Measurements from ENCODE around the gene ASCC1.
A peak's percentile ranks its signal among the peaks of the same experiment; 100 is the strongest.

ASCC1 gene

DNA sequence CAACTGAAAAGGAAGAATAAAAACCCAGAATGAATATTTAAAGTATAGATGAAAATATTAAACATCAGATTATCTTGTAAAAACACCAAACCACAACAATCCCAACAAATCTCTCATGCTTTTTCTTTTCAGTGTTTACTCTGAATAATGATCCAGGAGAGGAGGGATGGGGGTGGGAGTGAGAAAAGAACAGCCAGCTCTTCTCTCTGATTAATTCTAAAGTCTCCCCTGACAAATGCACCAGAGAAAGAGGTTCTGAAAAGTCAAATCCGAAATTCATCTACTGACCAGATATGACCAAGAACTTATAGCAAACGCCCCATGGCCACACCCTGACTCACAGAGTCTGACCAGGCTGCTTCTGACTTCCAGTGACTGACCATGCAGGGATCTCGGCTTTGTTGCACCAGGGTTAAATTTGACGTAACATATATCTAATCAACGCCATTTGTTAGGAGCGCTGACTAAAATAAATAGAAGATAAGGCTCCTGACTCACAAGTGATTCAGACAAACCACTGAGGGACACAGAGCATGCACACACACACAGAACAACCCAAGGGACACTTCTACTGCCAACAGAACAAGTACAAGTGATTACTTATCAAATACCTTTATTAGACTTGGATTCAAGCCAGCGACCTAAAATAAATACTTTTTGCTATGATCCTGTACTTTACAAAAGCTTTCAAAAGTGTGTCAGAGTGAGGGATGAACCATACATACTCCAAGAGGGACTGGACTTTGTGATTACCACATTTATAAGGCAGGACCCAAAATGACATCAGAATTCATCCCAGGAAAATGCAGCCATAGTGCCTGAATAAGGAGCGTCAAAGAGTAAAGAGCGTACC lies 118.4 kb downstream of the ASCC1 start:
- Mint-ChIP-seq H3K9me3 (no peaks in the 10 kb centered on the region), H3K27ac (no peak overlapping the region), H3K4me3 (no peak overlapping the region), H3K27me3 (no peaks in the 10 kb centered on the region), H3K36me3 (peaks cover 22% of the 10 kb centered on the region), H3K4me1 (peaks cover 57% of the 10 kb centered on the region)

- Mint-ChIP-seq H3K9me3 (no peaks in the 10 kb centered on the region), H3K27ac (peak overlapping the region; percentile 81), H3K36me3 (peaks cover 18% of the 10 kb centered on the region), H3K4me1 (peaks cover 49% of the 10 kb centered on the region), H3K4me3 (no peak overlapping the region), H3K27me3 (no peaks in the 10 kb centered on the region)
Observed at GRCh38 chr10:72096115-72097000, 119.7 kb downstream of the ASCC1 start.

- peak overlapping the region; percentile 36 for H3K4me3 Mint-ChIP-seq
- peaks cover 18% of the 10 kb centered on the region for H3K36me3 Mint-ChIP-seq
- H3K27me3 Mint-ChIP-seq, result no peaks in the 10 kb centered on the region
- H3K4me1 Mint-ChIP-seq, result peaks cover 45% of the 10 kb centered on the region
- no peaks in the 10 kb centered on the region for H3K9me3 Mint-ChIP-seq
- peak overlapping the region; percentile 23 for H3K27ac Mint-ChIP-seq
Observed at GRCh38 chr10:72095195-72095594, 120.9 kb downstream of the ASCC1 start.

DNA sequence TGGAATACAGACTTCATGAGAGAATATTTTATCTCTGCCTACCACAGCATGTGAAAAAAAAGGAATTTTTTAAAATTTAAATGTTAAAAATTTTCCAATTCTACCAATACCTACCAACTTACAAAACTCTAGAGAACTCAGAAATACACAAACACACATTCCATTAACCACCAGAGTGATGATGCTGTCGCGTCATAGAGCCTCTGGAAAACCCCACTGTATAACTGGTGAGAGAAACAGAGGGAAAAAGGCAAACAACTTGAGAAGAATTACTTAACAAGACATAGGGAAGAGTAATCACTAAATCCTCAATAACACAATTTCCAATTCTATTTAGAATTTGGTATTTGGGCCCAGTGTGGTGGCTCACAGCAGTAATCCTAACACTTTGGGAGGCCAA lies 121.5 kb downstream of the ASCC1 start:
- peak overlapping the region; percentile 9 for H3K4me3 Mint-ChIP-seq
- H3K9me3 Mint-ChIP-seq, result no peaks in the 10 kb centered on the region
- peaks cover 18% of the 10 kb centered on the region for H3K36me3 Mint-ChIP-seq
- H3K27ac Mint-ChIP-seq, result peak overlapping the region; percentile 63
- H3K4me1 Mint-ChIP-seq, result peaks cover 47% of the 10 kb centered on the region
- H3K27me3 Mint-ChIP-seq, result no peaks in the 10 kb centered on the region

- H3K9me3 Mint-ChIP-seq, result no peaks in the 10 kb centered on the region
- no peaks in the 10 kb centered on the region for H3K27me3 Mint-ChIP-seq
- H3K4me1 Mint-ChIP-seq, result peaks cover 49% of the 10 kb centered on the region
- peaks cover 15% of the 10 kb centered on the region for H3K36me3 Mint-ChIP-seq
- H3K4me3 Mint-ChIP-seq, result no peak overlapping the region
- H3K27ac Mint-ChIP-seq, result no peak overlapping the region
Observed at GRCh38 chr10:72093450-72093849, 122.6 kb downstream of the ASCC1 start.

- Mint-ChIP-seq H3K27ac (no peak overlapping the region), H3K36me3 (peaks cover 17% of the 10 kb centered on the region), H3K4me3 (no peak overlapping the region), H3K4me1 (peaks cover 53% of the 10 kb centered on the region), H3K27me3 (no peaks in the 10 kb centered on the region), H3K9me3 (no peaks in the 10 kb centered on the region)
Observed at GRCh38 chr10:72092987-72093386, 123.1 kb downstream of the ASCC1 start.

GRCh38 chr10:72092171-72092924 lies 123.7 kb downstream of the ASCC1 start:
- peaks cover 17% of the 10 kb centered on the region for H3K36me3 Mint-ChIP-seq
- no peaks in the 10 kb centered on the region for H3K27me3 Mint-ChIP-seq
- no peak overlapping the region for H3K4me3 Mint-ChIP-seq
- no peaks in the 10 kb centered on the region for H3K9me3 Mint-ChIP-seq
- peaks cover 53% of the 10 kb centered on the region for H3K4me1 Mint-ChIP-seq
- no peak overlapping the region for H3K27ac Mint-ChIP-seq

DNA sequence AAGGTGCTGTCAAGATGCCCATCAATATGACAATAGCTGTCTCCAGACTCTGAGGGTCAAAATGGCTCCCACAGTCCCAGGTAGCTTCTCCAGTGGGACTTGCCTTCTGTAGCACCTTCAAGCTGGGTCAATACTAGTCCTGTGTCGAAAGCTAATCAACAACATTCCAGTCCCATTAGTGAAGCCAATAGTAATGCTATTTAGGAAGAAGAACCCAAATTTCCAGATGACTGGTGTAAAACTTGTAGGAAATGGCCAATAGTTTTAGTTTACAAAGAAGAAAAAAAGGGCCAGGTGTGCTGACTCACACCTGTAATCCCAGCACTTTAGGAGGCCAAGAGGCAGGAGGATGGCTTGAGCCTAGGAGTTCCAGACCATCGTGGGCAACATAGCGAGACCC lies 125.8 kb downstream of the ASCC1 start:
- Mint-ChIP-seq H3K4me3 (peak overlapping the region; percentile 64), H3K36me3 (peaks cover 8% of the 10 kb centered on the region), H3K9me3 (no peaks in the 10 kb centered on the region), H3K27me3 (no peaks in the 10 kb centered on the region), H3K27ac (peak overlapping the region; percentile 97), H3K4me1 (peaks cover 56% of the 10 kb centered on the region)

DNA sequence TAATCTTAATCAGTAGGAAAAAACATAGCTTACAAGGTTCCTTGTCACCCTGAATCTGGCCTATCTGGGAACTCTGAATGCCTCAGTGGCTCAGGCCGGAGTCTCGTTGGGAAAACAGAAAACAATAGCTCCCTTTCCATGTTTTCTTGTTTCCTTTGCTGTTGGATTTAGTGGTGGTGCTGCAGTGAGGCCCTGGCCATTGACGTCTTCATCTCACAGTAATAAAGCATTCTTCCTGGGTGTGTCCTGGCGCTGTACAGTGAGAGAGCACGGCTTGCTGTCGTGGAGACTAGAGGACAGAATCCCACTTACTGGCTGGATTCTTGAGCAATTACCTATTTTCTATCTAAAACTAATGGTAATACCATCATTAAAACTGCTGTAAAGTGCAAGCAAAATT lies 126.5 kb downstream of the ASCC1 start:
- peaks cover 58% of the 10 kb centered on the region for H3K4me1 Mint-ChIP-seq
- peaks cover 6% of the 10 kb centered on the region for H3K36me3 Mint-ChIP-seq
- H3K4me3 Mint-ChIP-seq, result peak overlapping the region; percentile 64
- peak overlapping the region; percentile 97 for H3K27ac Mint-ChIP-seq
- H3K27me3 Mint-ChIP-seq, result no peaks in the 10 kb centered on the region
- no peaks in the 10 kb centered on the region for H3K9me3 Mint-ChIP-seq

- H3K27ac Mint-ChIP-seq, result peak overlapping the region; percentile 99
- H3K36me3 Mint-ChIP-seq, result peaks cover 5% of the 10 kb centered on the region
- no peaks in the 10 kb centered on the region for H3K27me3 Mint-ChIP-seq
- H3K4me3 Mint-ChIP-seq, result peak overlapping the region; percentile 99
- peaks cover 58% of the 10 kb centered on the region for H3K4me1 Mint-ChIP-seq
- no peaks in the 10 kb centered on the region for H3K9me3 Mint-ChIP-seq
Observed at GRCh38 chr10:72088889-72089575, 127.0 kb downstream of the ASCC1 start.

DNA sequence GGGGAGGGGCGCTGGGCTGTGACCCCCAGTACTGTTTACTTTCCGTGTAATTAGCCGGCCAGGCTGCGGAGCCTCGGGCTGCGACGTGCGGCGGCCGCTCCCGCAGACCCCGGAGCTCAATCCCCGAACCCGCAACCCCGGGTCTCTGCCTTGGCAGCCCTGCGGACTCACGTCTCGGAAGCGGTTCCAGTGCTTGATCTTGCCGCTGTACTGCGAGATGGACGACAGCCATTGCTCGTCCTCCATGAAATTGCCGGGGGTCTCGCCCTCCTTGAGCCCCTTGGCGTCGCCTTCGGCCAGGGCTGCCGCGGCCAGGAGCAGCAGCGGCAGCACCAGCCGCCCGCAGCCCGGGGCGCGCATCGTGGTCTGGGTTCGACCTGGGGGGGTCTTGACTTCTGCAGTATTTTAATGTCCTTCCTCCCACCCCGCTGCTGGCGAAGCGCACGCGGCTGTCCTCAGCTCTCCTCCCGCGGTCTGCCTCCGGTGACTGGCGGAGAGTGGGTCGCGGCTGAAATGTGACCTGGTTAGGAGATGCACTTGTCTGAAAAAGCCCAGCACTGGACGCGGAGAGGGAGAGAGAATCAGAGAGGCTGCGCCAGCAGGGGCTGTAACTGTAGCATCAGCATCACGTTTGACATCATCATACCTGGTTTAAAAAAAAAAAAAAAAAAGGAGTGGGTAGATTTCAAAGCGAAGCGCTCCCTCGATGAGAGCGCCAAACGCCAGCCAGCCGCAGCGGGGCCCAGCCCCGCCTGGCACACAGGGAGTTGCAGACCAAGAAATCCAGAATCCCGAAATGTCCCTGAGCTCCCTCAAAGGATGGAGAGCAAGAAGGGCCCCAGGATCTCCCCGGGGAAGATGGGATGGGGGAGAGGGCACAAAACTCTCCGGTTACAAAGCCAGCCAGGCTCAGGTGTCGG lies 127.8 kb downstream of the ASCC1 start, which contains the start of gene SPOCK2:
TSS of gene SPOCK2 (minus strand) at position 583 of the 920 bp plus-strand sequence. CDS start at position 360, 223 bp downstream.
- Mint-ChIP-seq H3K9me3 (no peaks in the 10 kb centered on the region), H3K4me1 (peaks cover 66% of the 10 kb centered on the region), H3K36me3 (peaks cover 5% of the 10 kb centered on the region), H3K27ac (peak within 1 kb of the TSS; percentile 99), H3K4me3 (peak within 1 kb of the TSS; percentile 99), H3K27me3 (no peaks in the 10 kb centered on the region)

- H3K27ac Mint-ChIP-seq, result peak overlapping the region; percentile 93
- H3K4me1 Mint-ChIP-seq, result peaks cover 67% of the 10 kb centered on the region
- H3K4me3 Mint-ChIP-seq, result peak overlapping the region; percentile 88
- H3K9me3 Mint-ChIP-seq, result no peaks in the 10 kb centered on the region
- H3K36me3 Mint-ChIP-seq, result peaks cover 4% of the 10 kb centered on the region
- H3K27me3 Mint-ChIP-seq, result no peaks in the 10 kb centered on the region
Observed at GRCh38 chr10:72087392-72087968, 128.6 kb downstream of the ASCC1 start.

- Mint-ChIP-seq H3K9me3 (no peaks in the 10 kb centered on the region), H3K27ac (peak overlapping the region; percentile 96), H3K4me3 (peak overlapping the region; percentile 96), H3K36me3 (peaks cover 2% of the 10 kb centered on the region), H3K4me1 (peaks cover 72% of the 10 kb centered on the region), H3K27me3 (no peaks in the 10 kb centered on the region)
Observed at GRCh38 chr10:72086466-72087391, 129.3 kb downstream of the ASCC1 start.
